ENCODE measurements around the gene TOGARAM1.

The TOGARAM1 gene

GRCh38 chr14:44961151-44961553 lies 838 bp upstream of the TOGARAM1 start:
- no peak for TF ChIP-seq CTCF (IDR thresholded peaks at IDR 0.05; ENCODE audit: low read depth, low read length, missing control alignments)
- peak overlapping the region; percentile 80 for H3K4me3 ChIP-seq (replicated peaks; ENCODE audit: low read depth, low read length)
- DNase-seq (ENCODE audit: extremely low read depth, low read depth): no peak

DNA sequence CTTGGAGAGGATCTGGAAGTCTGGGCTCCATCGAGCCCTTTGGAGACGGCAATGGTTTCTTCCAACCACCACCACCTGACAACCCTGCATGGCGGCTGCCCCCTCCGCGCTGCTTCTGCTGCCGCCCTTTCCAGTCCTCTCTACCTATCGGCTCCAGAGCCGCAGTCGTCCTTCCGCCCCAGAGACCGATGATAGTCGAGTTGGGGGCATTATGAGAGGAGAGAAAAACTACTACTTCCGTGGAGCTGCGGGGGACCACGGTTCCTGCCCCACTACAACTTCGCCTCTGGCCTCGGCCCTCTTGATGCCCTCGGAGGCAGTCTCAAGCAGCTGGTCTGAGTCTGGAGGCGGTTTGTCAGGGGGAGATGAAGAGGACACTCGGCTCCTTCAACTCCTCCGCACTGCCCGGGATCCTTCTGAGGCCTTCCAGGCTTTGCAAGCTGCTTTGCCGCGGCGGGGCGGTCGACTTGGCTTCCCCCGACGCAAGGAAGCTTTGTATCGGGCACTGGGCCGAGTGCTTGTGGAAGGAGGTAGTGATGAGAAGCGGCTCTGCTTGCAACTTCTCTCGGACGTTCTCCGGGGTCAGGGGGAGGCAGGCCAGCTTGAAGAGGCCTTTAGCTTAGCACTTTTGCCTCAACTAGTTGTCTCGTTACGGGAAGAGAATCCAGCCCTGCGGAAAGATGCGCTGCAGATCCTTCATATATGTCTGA lies 499 bp downstream of the TOGARAM1 start:
- H3K4me3 ChIP-seq (replicated peaks; ENCODE audit: low read depth, low read length): peak overlapping the region; percentile 80
- DNase-seq (ENCODE audit: extremely low read depth, low read depth): no peak
- no peak for TF ChIP-seq CTCF (IDR thresholded peaks at IDR 0.05; ENCODE audit: low read depth, low read length, missing control alignments)

- DNase-seq (ENCODE audit: extremely low read depth, low read depth): no peak
- TF ChIP-seq CTCF (IDR thresholded peaks at IDR 0.05; ENCODE audit: low read depth, low read length, missing control alignments): no peak
- H3K4me3 ChIP-seq (replicated peaks; ENCODE audit: low read depth, low read length): peak overlapping the region; percentile 80
These were observed 1.1 kb downstream of the TOGARAM1 start for GRCh38 chr14:44963044-44963528.

GRCh38 chr14:44963775-44964380 lies 1.9 kb downstream of the TOGARAM1 start:
- no peak for TF ChIP-seq CTCF (IDR thresholded peaks at IDR 0.05; ENCODE audit: low read depth, low read length, missing control alignments)
- peak overlapping the region; percentile 80 for H3K4me3 ChIP-seq (replicated peaks; ENCODE audit: low read depth, low read length)
- no peak for DNase-seq (ENCODE audit: extremely low read depth, low read depth)

- TF ChIP-seq CTCF (IDR thresholded peaks at IDR 0.05; ENCODE audit: low read depth, low read length, missing control alignments): no peak
- peak overlapping the region; percentile 34 for H3K4me3 ChIP-seq (replicated peaks; ENCODE audit: low read depth, low read length)
- no peak for DNase-seq (ENCODE audit: extremely low read depth, low read depth)
These were observed 4.8 kb downstream of the TOGARAM1 start for GRCh38 chr14:44966601-44967336.

DNA sequence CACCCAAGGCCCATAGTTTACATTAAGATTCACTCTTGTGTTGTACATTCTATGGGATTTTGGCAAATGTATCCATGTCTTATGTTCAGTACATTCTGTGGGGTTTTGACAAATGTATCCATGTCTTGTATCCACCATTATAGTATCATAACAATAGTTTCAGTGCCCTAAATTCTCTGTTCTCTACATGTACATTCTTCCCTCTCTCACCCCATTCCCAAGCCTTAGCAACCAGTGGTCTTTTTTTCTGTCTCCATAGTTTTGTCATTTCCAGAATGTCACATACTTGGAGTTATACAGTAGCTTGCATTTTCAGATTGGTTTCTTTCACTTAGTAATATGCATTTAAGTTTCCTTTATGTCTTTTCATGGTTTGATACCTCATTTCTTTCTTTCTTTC lies 6.7 kb downstream of the TOGARAM1 start:
- H3K4me3 ChIP-seq (replicated peaks; ENCODE audit: low read depth, low read length): no peak overlapping the region
- no peak for TF ChIP-seq CTCF (IDR thresholded peaks at IDR 0.05; ENCODE audit: low read depth, low read length, missing control alignments)
- DNase-seq (ENCODE audit: extremely low read depth, low read depth): no peak

All from HFF-Myc (cell line).